K562 (cell line): Measurements from ENCODE around the gene KIF17. TPM values are rescaled to one million over a fixed set of nuclear protein-coding genes. Genes with fewer than 3 reads are reported as not detected.

Experiments
- ATAC-seq: fragments of 200-7000 bp; cut with Tn5 transposase; 3 replicates; pipeline ENCODE4 v1.9.1; 2020; ENCODE audit warnings: moderate library complexity
- BruUV-seq: library from RNA; stranded (reverse); fragments of 400-500 nt; replicated peaks from 2 replicates; lab custom pipeline; 2021; lab: Mats Ljungman, UMichigan
- CTCF ChIA-PET: fragments of 300-600 bp; formaldehyde crosslinking; extraction: SDS; loops from one replicate; lab custom pipeline; 2021; ENCODE audit warnings: low intra/inter-chr PET ratio; lab: Yijun Ruan, JAX
- POLR2A ChIA-PET: fragments of 300-600, 350-650 bp; sonication (Branson Sonifier 250); formaldehyde crosslinking; extraction: SDS; loops from one replicate; lab custom pipeline; 2021; ENCODE audit warnings: antibody characterized with exemption, inconsistent platforms; lab: Yijun Ruan, JAX
- DNase-seq, 4 experiments: peaks; one replicate each; pipeline versions ENCODE4 v3.0.0 to v3.0.0-alpha.2; 2011 to 2018; ENCODE audit warnings: low spot score in 3 of 4, mixed read lengths in 3 of 4; ENCODE audit errors: extremely low read depth in 1 of 4
- FAIRE-seq: peaks from 2 replicates; lab custom pipeline; 2011; peaks lifted over from hg19 to GRCh38; lab: Jason Lieb, UNC
- H2AFZ ChIP-seq: 2 replicates; pipeline ENCODE4 v1.6.0; 2011; ENCODE audit warnings: low read depth, low read length, control low read depth, inconsistent platforms
- H3K27ac ChIP-seq: fragments of 200-600 bp; 3 replicates; pipeline ENCODE4 v1.8.0; 2011; ENCODE audit warnings: low read depth, mild to moderate bottlenecking, control low read depth, inconsistent platforms, low read length, moderate library complexity, mixed read lengths; ENCODE audit errors: extremely low read depth
- H3K27me3 ChIP-seq, 2 experiments: fragments of 300-600 bp in 1 of 2; 2 replicates in 1 of 2; 3 replicates in 1 of 2; pipeline versions ENCODE4 v1.6.0 to v1.8.0; 2011; ENCODE audit warnings: inconsistent platforms in 2 of 2, low read length in 2 of 2, mild to moderate bottlenecking in 1 of 2, mixed read lengths in 1 of 2, moderate library complexity in 1 of 2; ENCODE audit not compliant: control insufficient read depth in 2 of 2, insufficient read depth in 2 of 2
- H3K36me3 ChIP-seq: fragments of 300-600 bp; 3 replicates; pipeline ENCODE4 v1.8.0; 2011; ENCODE audit warnings: mild to moderate bottlenecking, low read length, inconsistent platforms; ENCODE audit not compliant: control insufficient read depth, insufficient read depth
- H3K4me1 ChIP-seq, 2 experiments: fragments of 200-600 bp in 1 of 2; replicated peaks in 1 of 2; 2 replicates in 1 of 2; 3 replicates in 1 of 2; pipeline versions ENCODE4 v1.5.1 to v1.8.0; 2011; ENCODE audit warnings: inconsistent platforms in 2 of 2, low read length in 2 of 2, mild to moderate bottlenecking in 1 of 2, mixed read lengths in 1 of 2, moderate library complexity in 1 of 2; ENCODE audit not compliant: control insufficient read depth in 2 of 2, insufficient read depth in 2 of 2
- H3K4me2 ChIP-seq: 2 replicates; pipeline ENCODE4 v1.6.1; 2011; ENCODE audit warnings: low read length, control low read depth, inconsistent platforms, mixed read lengths; ENCODE audit not compliant: insufficient read depth
- H3K4me3 ChIP-seq: fragments of 200-600 bp; sonication (generic), shearing (Covaris generic); 2 replicates; pipeline ENCODE4 v1.5.1; 2016; ENCODE audit warnings: control low read depth, inconsistent platforms
- H3K79me2 ChIP-seq: fragments of 200-600 bp; 3 replicates; pipeline ENCODE4 v1.8.0; 2011; ENCODE audit warnings: low read length, inconsistent platforms; ENCODE audit not compliant: control insufficient read depth, insufficient read depth
- H3K9ac ChIP-seq, 2 experiments: 2 replicates each; pipeline versions ENCODE4 v1.6.0 to v1.6.1; 2011; ENCODE audit warnings: low read depth in 2 of 2, low read length in 2 of 2, control low read depth in 1 of 2, inconsistent platforms in 1 of 2, mild to moderate bottlenecking in 1 of 2, mixed read lengths in 1 of 2; ENCODE audit not compliant: insufficient read depth in 1 of 2
- H3K9me1 ChIP-seq: one replicate; pipeline ENCODE4 v1.6.0; 2011; ENCODE audit warnings: inconsistent platforms, mild to moderate bottlenecking, low read length, moderate library complexity; ENCODE audit not compliant: control insufficient read depth, insufficient read depth
- H3K9me3 ChIP-seq: replicated peaks from 2 replicates; pipeline ENCODE4 v1.5.1; 2011; ENCODE audit warnings: low read depth, low read length, inconsistent platforms; ENCODE audit not compliant: control insufficient read depth, insufficient read depth
- H4K20me1 ChIP-seq: replicated peaks from 2 replicates; pipeline ENCODE4 v1.6.1; 2011; ENCODE audit warnings: low read length, inconsistent platforms, mixed read lengths; ENCODE audit not compliant: control insufficient read depth, insufficient read depth
- AFF4 ChIP-seq: sonication (generic); formaldehyde crosslinking; IDR thresholded peaks from 2 replicates; pipeline ENCODE4 v1.8.0; 2023; ENCODE audit warnings: mild to moderate bottlenecking, missing genetic modification reagents
- CBX3 ChIP-seq, 2 experiments: IDR thresholded peaks; 1 replicate in 1 of 2; 2 replicates in 1 of 2; pipeline ENCODE4 v1.6.1; 2012; ENCODE audit warnings: inconsistent platforms in 2 of 2, low read length in 2 of 2, borderline replicate concordance in 1 of 2, control low read depth in 1 of 2
- CBX5 ChIP-seq: IDR thresholded peaks from 2 replicates; pipeline ENCODE4 v1.6.1; 2014; ENCODE audit warnings: low read depth, borderline replicate concordance
- EGR1 ChIP-seq: fragments of 450-650 bp; conservative IDR thresholded peaks from 2 replicates; pipeline ENCODE4 v1.6.1; 2017; ENCODE audit warnings: mild to moderate bottlenecking
- MCM2 ChIP-seq: fragments of 450-650 bp; IDR thresholded peaks from 2 replicates; pipeline ENCODE4 v1.6.1; 2017; ENCODE audit warnings: low read depth, mild to moderate bottlenecking
- POLR2G ChIP-seq: fragments of 200-400 bp; formaldehyde crosslinking; IDR thresholded peaks from 2 replicates; pipeline ENCODE4 v1.6.1; 2017; ENCODE audit warnings: low read depth, mild to moderate bottlenecking, antibody characterized with exemption, low read length, moderate library complexity
- RB1 ChIP-seq: fragments of 450-650 bp; IDR thresholded peaks from 2 replicates; pipeline ENCODE4 v1.6.1; 2017; ENCODE audit warnings: low read depth, mild to moderate bottlenecking
- RBFOX2 ChIP-seq: fragments of 200-400 bp; formaldehyde crosslinking; IDR thresholded peaks from 2 replicates; pipeline ENCODE4 v1.6.1; 2017; ENCODE audit warnings: low read depth, mild to moderate bottlenecking, low read length, moderate library complexity
- ZNF699 ChIP-seq: fragments of 250-450 bp; sonication (Bioruptor Pico); IDR thresholded peaks from 2 replicates; pipeline ENCODE4 v1.8.0; 2021; ENCODE audit warnings: mild to moderate bottlenecking, moderate library complexity; ENCODE audit not compliant: insufficient replicate concordance
- ZNF717 ChIP-seq: fragments of 250-450 bp; sonication (Bioruptor Pico); IDR thresholded peaks from 2 replicates; pipeline ENCODE4 v1.5.0; 2021
- WGBS: fragments of 100-300 bp; shearing (Covaris generic); methylation state at CpG from one replicate; pipeline ENCODE4 v1.1.6; 2016; ENCODE audit warnings: low coverage, mixed read lengths; ENCODE audit not compliant: insufficient coverage; ENCODE audit errors: missing lambda C conversion rate; 5-methylcytosine and 5-hydroxymethylcytosine counted together
- in situ Hi-C: fragments of 300-500 bp; cut with MboI; formaldehyde crosslinking; loops from 4 replicates; pipeline ENCODE4 v1.15.0; 2018; ENCODE audit warnings: inconsistent platforms, mixed read lengths
- intact Hi-C: fragments of 100-400 bp; cut with micrococcal nuclease; formaldehyde crosslinking; loops from 2 replicates; pipeline ENCODE4 v1.14.2; 2022
- polyA plus RNA-seq, 8 experiments: library from polyadenylated mRNA; depleted of rRNA in 4 of 8; stranded (reverse) in 5 of 8; unstranded in 3 of 8; fragments of >200 nt; fragmentation: Nextera tagmentation in 2 of 8; fragmentation: Illumina TruSeq in 1 of 8; extraction: Ambion mirVana in 2 of 8; extraction: Trizol in 1 of 8; gene quantifications; 2 replicates each; pipeline versions ENCODE4 v1.2.1 to v1.2.3, GENCODE V29; 2011 to 2014; ENCODE audit warnings: inconsistent platforms in 1 of 8, missing spikeins in 1 of 8
- total RNA-seq, 7 experiments: library from RNA; depleted of rRNA in 6 of 7; stranded (reverse); fragments of >200 nt in 6 of 7; fragmentation: Illumina TruSeq in 2 of 7; extraction: Trizol in 2 of 7; gene quantifications; 2 replicates each; pipeline versions ENCODE4 v1.2.1 to v1.2.3, GENCODE V29; 2011 to 2021; ENCODE audit warnings: low replicate concordance in 1 of 7

The KIF17 gene
- total and polyA plus RNA-seq, 9 of the 15 experiments (the other 6 are each of a cell fraction or from before 2014, with no cell fraction given) = 0.04 to 0.47 (median 0.18) TPM; not detected in 5

GRCh38 chr1:20680269-20680668 is 37.5 kb downstream of the KIF17 start:
- Histone ChIP-seq H3K9me1 (no peaks in the 10 kb centered on the region), H3K27me3 (peaks cover 45 to 59% of the 10 kb centered on the region in 2 experiments), H4K20me1 (no peaks in the 10 kb centered on the region), H3K36me3 (no peaks in the 10 kb centered on the region), H2AFZ (no peak overlapping the region), H3K9ac (no peak overlapping the region), H3K27ac (no peak overlapping the region), H3K4me2 (no peak overlapping the region), H3K4me1 (peaks cover 0 to 19% of the 10 kb centered on the region in 2 experiments; a peak in 2 of 5 replicates), H3K4me3 (no peak overlapping the region), H3K79me2 (no peaks in the 10 kb centered on the region), H3K9me3 (no peaks in the 10 kb centered on the region; the same call in 1 of the 2 replicates)
- ChIA-PET CTCF (no interaction called here), POLR2A (no interaction called here)
- TF ChIP-seq POLR2G (no peak), AFF4 (CRISPR knock-in tag) (no peak), CBX5 (no peak), MCM2 (no peak), RB1 (no peak), RBFOX2 (no peak), ZNF699 (CRISPR knock-in tag) (no peak), CBX3 (IDR thresholded peaks at IDR 0.05; ENCODE audit: borderline replicate concordance in 1 of 2, low read length in 2 of 2) (no peak), ZNF717 (no peak), EGR1 (no peak)
- no TSS peak for BruUV-seq
- intact Hi-C loops (no loop called here), in situ Hi-C loops (no loop called here)
- no peak for DNase-seq
- FAIRE-seq = no peak
- 9% methylated on average over 5 of the region's 5 CpGs for WGBS
- ATAC-seq = no peak
